GM23248 (cell line): ENCODE results near the gene TMEM266. TPM values are rescaled to one million over a fixed set of nuclear protein-coding genes. Genes with fewer than 3 reads are reported as not detected.

Experiments used
- DNase-seq: peaks from one replicate; pipeline ENCODE4 v3.0.0-alpha.2; 2015
- H2AFZ ChIP-seq: fragments of 200-600 bp; sonication (generic); 2 replicates; pipeline ENCODE4 v1.6.1; 2016; ENCODE audit warnings: antibody characterized with exemption
- H3F3A ChIP-seq: fragments of 200-600 bp; sonication (generic); 2 replicates; pipeline ENCODE4 v1.6.1; 2016; ENCODE audit warnings: mild to moderate bottlenecking, antibody characterized with exemption, mixed run types; ENCODE audit not compliant: insufficient read depth
- H3K27ac ChIP-seq: fragments of 200-600 bp; sonication (generic); 2 replicates; pipeline ENCODE4 v1.5.1; 2016; ENCODE audit warnings: mild to moderate bottlenecking
- H3K27me3 ChIP-seq: fragments of 200-600 bp; sonication (generic); replicated peaks from 2 replicates; pipeline ENCODE4 v1.6.1; 2016; ENCODE audit warnings: mild to moderate bottlenecking; ENCODE audit not compliant: insufficient read depth
- H3K36me3 ChIP-seq: fragments of 200-600 bp; sonication (generic); 2 replicates; pipeline ENCODE4 v1.6.1; 2016; ENCODE audit warnings: low read depth, mild to moderate bottlenecking
- H3K4me1 ChIP-seq: fragments of 200-600 bp; sonication (generic); 2 replicates; pipeline ENCODE4 v1.6.1; 2016; ENCODE audit warnings: mild to moderate bottlenecking; ENCODE audit not compliant: insufficient read depth
- H3K4me2 ChIP-seq: fragments of 200-600 bp; sonication (generic); one replicate; pipeline ENCODE4 v1.6.1; 2016; ENCODE audit warnings: mild to moderate bottlenecking; ENCODE audit not compliant: unreplicated experiment
- H3K4me3 ChIP-seq: fragments of 200-600 bp; sonication (generic); 2 replicates; pipeline ENCODE4 v1.5.1; 2016; ENCODE audit warnings: mild to moderate bottlenecking
- H3K79me2 ChIP-seq: fragments of 200-600 bp; sonication (generic); 2 replicates; pipeline ENCODE4 v1.6.1; 2016; ENCODE audit warnings: mild to moderate bottlenecking; ENCODE audit not compliant: insufficient read depth
- H3K9ac ChIP-seq: fragments of 200-600 bp; sonication (generic); 2 replicates; pipeline ENCODE4 v1.6.1; 2016; ENCODE audit warnings: mild to moderate bottlenecking
- H3K9me2 ChIP-seq: fragments of 200-600 bp; sonication (generic); 2 replicates; pipeline ENCODE4 v1.6.1; 2016; ENCODE audit warnings: mixed run types, mild to moderate bottlenecking, moderate library complexity; ENCODE audit not compliant: insufficient read depth
- H3K9me3 ChIP-seq: fragments of 200-600 bp; sonication (generic); one replicate; pipeline ENCODE4 v1.6.1; 2017; ENCODE audit warnings: low read depth
- H4K20me1 ChIP-seq: fragments of 200-600 bp; sonication (generic); 2 replicates; pipeline ENCODE4 v1.6.0; 2016; ENCODE audit not compliant: insufficient read depth
- EZH2 ChIP-seq: fragments of 200-600 bp; sonication (generic); IDR thresholded peaks from 2 replicates; pipeline ENCODE4 v1.6.1; 2018; ENCODE audit warnings: antibody characterized with exemption, mild to moderate bottlenecking; ENCODE audit not compliant: insufficient read depth, poor library complexity, severe bottlenecking
- EZH2phosphoT487 ChIP-seq: fragments of 200-600 bp; sonication (generic); IDR thresholded peaks from 2 replicates; pipeline ENCODE4 v1.6.1; 2018; ENCODE audit warnings: antibody characterized with exemption, moderate library complexity, mild to moderate bottlenecking, low read depth; ENCODE audit not compliant: insufficient read depth
- WGBS, 2 experiments: methylation state at CpG; one replicate each; pipeline ENCODE4 v1.1.6; 2015 to 2017; ENCODE audit warnings: low lambda C conversion rate in 2 of 2, low coverage in 1 of 2; ENCODE audit errors: missing lambda C conversion rate in 2 of 2; 5-methylcytosine and 5-hydroxymethylcytosine counted together
- in situ Hi-C: fragments of 300-500 bp; cut with MboI; formaldehyde crosslinking; loops from 2 replicates; pipeline ENCODE4 v1.15.0; 2020
- polyA plus RNA-seq: library from polyadenylated mRNA; unstranded; fragments of >200 nt; fragmentation: Nextera tagmentation; extraction: Ambion mirVana; gene quantifications from 2 replicates; pipeline ENCODE4 v1.2.1, GENCODE V29; 2016
- total RNA-seq: library from RNA; depleted of rRNA; stranded (reverse); fragments of >200 nt; shearing (Covaris generic); gene quantifications from 2 replicates; pipeline ENCODE4 v1.2.3, GENCODE V29; 2014

TMEM266 gene
- total and polyA plus RNA-seq, 2 experiments from 2014 or later: not detected

- DNase-seq: no peak
Observed at GRCh38 chr15:76204916-76205460, 145.2 kb downstream of the TMEM266 start.

GRCh38 chr15:76206325-76206976 lies 146.7 kb downstream of the TMEM266 start:
- Histone ChIP-seq H3K9me3 (no peaks in the 10 kb centered on the region), H3K9ac (no peak overlapping the region), H3K9me2 (no peaks in the 10 kb centered on the region), H3K4me1 (no peaks in the 10 kb centered on the region), H3K79me2 (no peaks in the 10 kb centered on the region), H2AFZ (no peak overlapping the region), H3K27ac (no peak overlapping the region), H3K36me3 (no peaks in the 10 kb centered on the region), H3K27me3 (no peaks in the 10 kb centered on the region), H3F3A (no peaks in the 10 kb centered on the region), H3K4me3 (no peak overlapping the region), H3K4me2 (no peak overlapping the region), H4K20me1 (no peaks in the 10 kb centered on the region)
- 62 to 69% methylated on average over 4 of the region's 4 CpGs for whole genome bisulfite sequencing, 2 experiments
- in situ Hi-C loops: no loop called here
- TF ChIP-seq EZH2phosphoT487 (no peak), EZH2 (no peak)
- no peak for DNase-seq

More at GRCh38 chr15:76204916-76205460, 145.2 kb downstream of the TMEM266 start:
- no peaks in the 10 kb centered on the region for H3K4me1 ChIP-seq
- no peaks in the 10 kb centered on the region for H3K9me2 ChIP-seq
- H3K4me3 ChIP-seq: no peak overlapping the region
- no peak overlapping the region for H3K27ac ChIP-seq
- H3K9ac ChIP-seq: no peak overlapping the region
- TF ChIP-seq EZH2phosphoT487: no peak
- TF ChIP-seq EZH2: no peak
- no peaks in the 10 kb centered on the region for H3F3A ChIP-seq
- H3K9me3 ChIP-seq: no peaks in the 10 kb centered on the region
- H3K27me3 ChIP-seq: no peaks in the 10 kb centered on the region
- no peaks in the 10 kb centered on the region for H4K20me1 ChIP-seq
- in situ Hi-C loops: no loop called here
- WGBS, 2 experiments: 91 to 92% methylated on average over 11 of the region's 11 CpGs
- no peaks in the 10 kb centered on the region for H3K79me2 ChIP-seq
- H3K36me3 ChIP-seq: no peaks in the 10 kb centered on the region
- H2AFZ ChIP-seq: no peak overlapping the region
- no peak overlapping the region for H3K4me2 ChIP-seq

- no peak for DNase-seq
- Histone ChIP-seq H3F3A (no peaks in the 10 kb centered on the region), H3K36me3 (no peaks in the 10 kb centered on the region; the same call in 1 of the 2 replicates), H3K27me3 (no peaks in the 10 kb centered on the region), H3K79me2 (no peaks in the 10 kb centered on the region), H4K20me1 (no peaks in the 10 kb centered on the region), H3K4me3 (no peak overlapping the region), H3K9ac (no peak overlapping the region), H3K4me1 (no peaks in the 10 kb centered on the region), H3K4me2 (no peak overlapping the region), H3K9me3 (no peaks in the 10 kb centered on the region), H2AFZ (no peak overlapping the region), H3K27ac (no peak overlapping the region), H3K9me2 (no peaks in the 10 kb centered on the region)
- TF ChIP-seq EZH2phosphoT487 (no peak), EZH2 (no peak)
- in situ Hi-C loops: no loop called here
- WGBS, 2 experiments: 92 to 93% methylated on average over 8 of the region's 8 CpGs
Observed at GRCh38 chr15:76208084-76208785, 148.4 kb downstream of the TMEM266 start.

GRCh38 chr15:76208786-76209424 lies 149.1 kb downstream of the TMEM266 start:
- no peaks in the 10 kb centered on the region for H3K27me3 ChIP-seq
- H3K4me2 ChIP-seq: no peak overlapping the region
- no peak overlapping the region for H3K27ac ChIP-seq
- no peaks in the 10 kb centered on the region for H3F3A ChIP-seq
- H3K4me1 ChIP-seq: no peaks in the 10 kb centered on the region
- no peaks in the 10 kb centered on the region for H3K9me2 ChIP-seq
- no peaks in the 10 kb centered on the region for H3K9me3 ChIP-seq
- H3K36me3 ChIP-seq: no peaks in the 10 kb centered on the region; the same call in 1 of the 2 replicates
- no peak overlapping the region for H3K9ac ChIP-seq
- in situ Hi-C loops: no loop called here
- H4K20me1 ChIP-seq: no peaks in the 10 kb centered on the region
- TF ChIP-seq EZH2phosphoT487 (no peak), EZH2 (no peak)
- no peak overlapping the region for H2AFZ ChIP-seq
- WGBS, 2 experiments: 94 to 100% methylated on average over 2 of the region's 2 CpGs
- no peak overlapping the region for H3K4me3 ChIP-seq
- H3K79me2 ChIP-seq: no peaks in the 10 kb centered on the region
- no peak for DNase-seq
